Activated T-cell treated with anti-CD3 and anti-CD28 coated beads for 4 hours (primary cell): ENCODE measurements around the gene CYBA.

Experiments used
- DNase-seq: peaks from one replicate; pipeline ENCODE4 v3.0.0-alpha.2; 2020

The CYBA gene

DNA sequence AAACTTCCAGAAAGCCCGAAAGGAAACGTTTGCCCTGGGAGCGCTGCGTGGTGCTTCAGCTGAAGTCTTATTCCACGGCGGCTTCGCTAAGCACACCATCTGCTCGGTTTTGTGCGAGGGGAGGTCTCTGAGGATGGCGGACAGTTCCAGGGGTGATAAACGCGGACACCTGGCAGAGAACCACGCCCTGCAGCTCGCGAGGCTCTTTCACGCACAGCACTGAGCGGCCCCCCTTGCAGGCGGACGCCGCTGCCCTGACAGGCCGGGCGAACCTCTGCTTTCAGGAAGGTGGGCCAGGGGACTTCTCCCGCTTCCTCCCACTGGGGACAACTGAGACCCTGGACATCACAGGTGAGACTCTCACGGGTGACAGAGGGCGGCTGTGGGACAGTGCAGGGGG is 8.3 kb upstream of the CYBA start:
- no peak for DNase-seq

DNA sequence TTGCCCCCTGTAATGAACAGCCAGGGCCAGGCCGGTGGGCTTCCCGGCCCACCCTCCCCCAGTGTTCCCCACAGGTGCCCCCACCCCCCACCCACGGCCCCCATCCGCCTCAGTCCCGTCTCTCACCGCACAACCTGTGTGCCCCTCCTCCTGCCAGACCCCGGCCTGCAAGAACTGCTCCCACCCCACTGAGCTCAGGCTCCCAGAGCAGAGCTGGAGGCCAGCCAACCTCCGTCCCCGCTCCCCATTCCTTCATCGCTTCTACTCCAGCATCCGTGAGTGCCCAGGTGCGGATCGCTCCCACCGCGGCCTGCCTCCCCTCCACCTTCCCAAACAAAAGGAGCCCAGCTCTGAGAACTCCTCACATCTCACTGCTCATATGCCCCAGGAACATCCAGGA is 7.9 kb upstream of the CYBA start:
- DNase-seq: no peak

DNA sequence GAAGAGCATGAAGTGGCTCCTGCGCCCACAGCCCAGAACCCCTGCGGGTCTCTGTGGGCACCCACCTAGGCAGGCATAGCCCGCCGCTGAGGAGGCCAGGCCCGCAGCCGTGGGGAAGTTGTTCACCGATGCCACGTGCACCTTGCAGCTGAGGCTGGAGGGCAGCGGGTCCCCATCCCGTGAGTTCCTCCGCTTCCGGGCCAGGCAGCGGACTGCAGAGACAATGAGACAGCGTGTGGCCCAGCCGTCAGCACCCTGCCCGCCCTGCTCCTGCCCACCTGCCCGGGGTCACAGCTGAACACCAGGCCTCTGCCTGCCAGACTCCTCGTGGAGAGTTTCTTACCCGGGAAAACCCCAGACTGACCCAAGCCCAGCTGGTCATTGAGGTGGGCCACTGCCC is 6.5 kb upstream of the CYBA start:
- no peak for DNase-seq

GRCh38 chr16:88656291-88656980 is 5.6 kb upstream of the CYBA start:
- DNase-seq: no peak

DNA sequence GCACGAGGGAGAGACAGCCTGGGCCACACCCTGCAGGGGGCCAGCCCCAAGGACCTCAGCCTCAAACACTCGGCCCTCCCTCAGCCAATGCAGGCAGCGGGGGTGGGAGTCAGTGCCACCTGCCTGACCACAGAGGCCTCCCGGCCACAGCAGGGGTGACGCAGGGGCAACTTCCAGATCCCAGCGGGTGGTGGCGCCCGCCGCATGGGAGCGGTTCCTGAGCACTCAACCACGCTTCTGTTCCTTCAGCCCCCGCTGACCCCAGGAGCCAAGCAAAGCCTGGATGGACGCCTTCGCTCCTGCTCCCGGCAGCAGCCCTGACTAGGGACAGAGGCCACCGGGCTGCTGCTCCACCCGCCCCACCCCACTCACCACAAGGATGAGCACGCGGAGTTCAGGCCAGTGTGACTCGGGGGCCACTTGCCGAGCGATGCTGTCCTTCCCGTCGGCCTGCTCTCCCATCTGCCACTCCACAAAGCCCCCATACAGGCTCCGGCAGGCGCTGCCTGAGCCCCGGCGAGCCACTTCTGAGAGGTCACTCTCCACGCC is 5.0 kb upstream of the CYBA start:
- DNase-seq: no peak

- DNase-seq: no peak
These were observed 4.3 kb upstream of the CYBA start for GRCh38 chr16:88655053-88655732.

DNA sequence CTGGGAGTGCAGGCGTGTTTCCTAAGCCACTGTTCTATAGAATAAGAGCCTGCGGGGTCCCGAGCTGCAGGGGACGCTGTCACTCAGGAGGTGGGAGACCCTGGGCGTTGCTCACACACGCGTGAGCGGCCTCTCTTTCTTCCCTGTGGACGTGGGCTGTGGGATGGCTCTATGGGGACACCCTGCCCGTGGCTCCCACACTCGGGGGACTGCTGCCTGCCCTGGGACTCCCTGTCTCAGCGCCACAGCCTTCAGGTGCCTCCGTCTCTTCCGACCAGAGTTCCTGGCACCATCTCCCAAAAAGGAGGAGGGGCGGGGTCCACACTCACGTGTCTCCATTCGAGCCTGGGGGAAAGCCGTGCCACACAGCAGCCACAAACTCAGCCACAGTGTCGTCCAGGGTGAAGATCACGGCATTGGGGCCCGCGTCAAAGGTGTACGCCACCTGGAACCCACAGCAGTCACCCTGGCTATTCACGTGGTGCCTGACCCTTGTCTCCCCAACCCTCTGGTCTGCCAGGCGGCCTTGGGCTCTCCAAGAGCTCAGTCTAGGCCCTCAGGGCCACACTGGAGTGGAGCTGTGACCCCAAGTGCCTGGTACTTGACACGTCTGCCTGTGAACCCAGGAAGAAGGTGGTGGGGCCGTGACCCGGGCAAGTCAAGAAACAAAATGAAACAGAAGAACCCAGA is 3.7 kb upstream of the CYBA start:
- DNase-seq: no peak

- no peak for DNase-seq
These were observed 2.9 kb upstream of the CYBA start for GRCh38 chr16:88653596-88654362.

DNA sequence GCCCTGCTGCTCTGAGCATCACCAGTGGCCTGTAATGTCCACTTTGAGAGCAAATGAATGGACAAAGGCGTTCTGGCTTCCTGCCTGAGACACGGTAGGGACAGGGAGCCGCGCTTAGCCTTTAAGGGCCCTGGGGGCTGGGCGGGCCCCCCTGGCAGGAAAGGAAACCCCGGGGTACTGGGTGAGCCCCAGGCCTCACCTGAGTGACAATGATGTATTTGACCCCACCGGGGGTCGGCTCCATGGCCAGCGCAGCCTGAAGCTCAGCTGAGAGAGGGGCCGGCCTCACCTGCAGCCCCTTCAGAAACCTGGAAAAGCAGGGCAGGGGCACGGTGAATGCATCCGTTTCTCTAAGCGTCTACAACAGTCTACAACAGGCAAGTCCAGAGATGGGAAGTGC is 2.2 kb upstream of the CYBA start:
- DNase-seq: no peak

DNA sequence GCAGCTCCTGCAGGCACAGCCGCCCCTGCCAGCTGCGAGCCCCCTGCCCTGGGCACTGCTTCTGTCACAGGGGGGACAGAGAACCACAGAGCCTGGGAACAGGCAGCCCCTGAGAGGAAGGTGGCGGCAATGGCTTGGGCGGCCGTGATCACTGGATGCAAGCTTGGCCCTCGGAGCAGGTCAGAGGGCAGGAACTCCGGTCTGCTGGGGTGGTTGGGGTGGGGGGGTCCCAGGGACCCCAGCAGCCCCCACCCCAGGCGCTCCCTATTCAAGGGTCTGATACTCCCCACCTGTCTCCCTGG is 1.9 kb upstream of the CYBA start:
- DNase-seq: no peak

DNA sequence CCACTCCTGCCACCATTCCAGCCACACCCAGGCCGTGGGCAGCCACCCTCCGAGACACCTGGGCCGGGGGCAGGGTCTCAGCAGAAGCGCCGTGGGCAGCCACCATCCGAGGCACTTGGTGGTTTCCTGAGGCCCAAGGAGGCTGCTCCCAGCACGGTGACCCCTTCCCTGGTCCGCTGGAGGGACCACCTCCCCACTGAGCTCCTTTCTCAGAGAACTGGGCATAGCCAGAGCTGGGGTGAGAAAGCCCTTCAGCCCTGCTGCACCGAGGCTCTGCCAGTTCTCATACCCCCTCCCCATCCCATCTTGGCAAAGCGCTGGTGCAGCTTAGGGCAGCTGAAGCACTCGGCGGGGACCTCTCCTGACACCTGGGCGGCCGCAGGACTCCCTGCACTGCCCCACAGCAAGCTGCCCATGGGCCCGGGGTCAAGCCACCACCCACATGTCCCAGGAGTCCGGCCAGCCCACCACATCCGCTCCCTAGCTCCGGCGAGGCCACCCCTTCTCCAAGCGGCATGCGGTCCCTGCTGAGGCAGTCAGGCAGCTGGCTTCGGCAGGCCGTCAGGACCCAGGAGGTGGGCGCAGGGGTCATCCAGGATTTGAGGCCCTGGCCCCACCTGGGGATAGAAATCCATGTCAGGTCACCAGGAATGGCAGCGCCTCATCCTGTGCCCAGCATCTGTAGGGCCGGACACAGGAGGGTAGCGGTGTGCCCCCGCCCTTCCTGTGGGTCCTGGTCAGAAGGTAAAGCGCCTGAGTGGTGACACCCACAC is 1.3 kb upstream of the CYBA start:
- no peak for DNase-seq

GRCh38 chr16:88651276-88651988 is 579 bp upstream of the CYBA start:
- peak; percentile 39 for DNase-seq

- no peak for DNase-seq
These were observed 717 bp downstream of the CYBA start for GRCh38 chr16:88649924-88650748.

- DNase-seq: no peak
These were observed 1.5 kb downstream of the CYBA start for GRCh38 chr16:88649195-88649923.

DNA sequence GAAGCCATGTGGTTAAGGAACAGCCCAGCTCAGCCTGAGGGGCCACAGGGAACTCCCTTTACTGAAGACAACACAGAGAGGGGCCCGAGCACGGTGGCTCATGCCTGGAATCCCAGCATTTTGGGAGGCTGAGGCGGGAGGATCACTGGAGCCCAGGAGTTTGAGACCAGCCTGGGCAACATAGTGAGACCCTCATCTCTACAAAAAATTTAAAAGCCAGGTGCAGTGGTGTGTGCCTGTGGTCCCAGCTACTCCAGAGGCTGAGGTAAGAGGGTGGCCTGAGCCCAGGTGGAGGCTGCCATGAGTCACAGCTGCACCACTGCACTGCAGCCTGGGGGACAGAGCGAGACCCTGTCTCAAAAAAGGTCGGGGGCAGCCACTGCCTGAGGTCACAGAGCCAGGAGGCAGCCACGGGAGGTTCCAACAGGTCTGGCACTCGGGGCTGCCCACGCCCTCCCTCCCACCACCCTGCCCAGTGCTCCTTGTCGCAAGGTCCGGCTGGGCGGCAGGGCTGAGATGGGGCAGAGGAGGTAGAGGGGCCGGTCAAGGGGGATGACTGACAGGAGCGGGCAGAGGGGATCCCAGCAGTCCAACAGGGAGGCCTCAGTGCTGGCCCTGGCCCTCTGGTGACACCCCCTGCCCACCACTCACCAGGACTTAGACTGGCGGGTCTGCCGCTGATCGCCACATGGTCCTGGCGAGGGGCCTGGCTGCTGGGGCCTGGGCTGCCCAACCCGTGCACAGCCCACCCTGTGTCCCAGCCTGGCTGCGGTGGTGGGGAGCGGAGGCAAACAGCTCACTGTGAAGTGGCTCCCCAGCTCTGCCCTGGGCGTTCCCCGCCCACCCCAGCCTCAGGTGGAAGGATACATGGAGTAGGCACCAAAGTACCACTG is 3.4 kb downstream of the CYBA start:
- no peak for DNase-seq

DNA sequence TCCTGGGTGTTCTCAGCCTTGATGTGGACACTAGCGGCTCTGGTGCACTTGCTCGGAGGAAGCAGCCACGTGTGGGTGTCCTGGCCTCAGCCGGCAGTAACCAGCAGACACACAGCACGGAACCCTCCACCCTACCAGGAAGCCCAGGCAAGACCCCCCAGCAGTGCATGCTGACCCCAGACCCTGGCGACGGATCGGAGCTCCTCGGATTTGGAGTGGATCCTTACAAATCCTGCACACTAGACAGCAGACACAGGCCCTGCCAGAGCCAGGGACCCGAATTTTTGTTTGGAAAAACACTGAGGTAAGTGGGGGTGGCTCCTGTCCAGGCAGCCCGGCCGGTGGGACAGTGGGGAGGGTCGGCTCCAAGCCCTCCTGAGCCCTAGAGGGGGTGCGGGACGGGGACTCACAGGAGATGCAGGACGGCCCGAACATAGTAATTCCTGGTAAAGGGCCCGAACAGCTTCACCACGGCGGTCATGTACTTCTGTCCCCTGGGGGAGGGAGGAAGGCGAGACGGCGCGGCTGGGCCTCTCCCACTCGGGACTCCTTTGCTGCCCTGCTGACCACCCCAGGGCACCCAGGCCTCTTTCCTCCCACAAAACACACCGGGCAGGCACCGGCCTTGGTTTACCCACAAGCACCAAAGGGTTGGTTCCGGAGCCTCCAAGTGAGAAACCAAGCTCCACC is 4.4 kb downstream of the CYBA start:
- DNase-seq: no peak

DNA sequence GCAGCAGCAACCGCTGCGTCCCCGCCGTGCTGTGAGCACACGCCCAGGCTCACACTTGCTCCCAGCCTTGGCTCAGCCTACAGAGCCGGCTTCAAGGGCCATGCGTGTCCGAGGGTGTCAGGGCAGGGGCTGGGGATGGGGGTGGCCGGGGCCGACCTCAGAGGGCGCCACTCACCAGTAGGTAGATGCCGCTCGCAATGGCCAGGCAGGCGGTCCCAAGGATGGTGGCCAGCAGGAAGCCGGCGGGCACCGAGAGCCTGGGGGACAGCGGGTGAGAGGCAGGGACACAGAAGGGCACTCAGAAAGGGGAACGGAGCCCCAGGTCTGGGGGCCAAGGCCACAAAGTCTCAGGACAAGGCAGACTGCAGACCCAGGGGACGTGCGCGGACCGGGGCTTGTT is 4.9 kb downstream of the CYBA start:
- DNase-seq: no peak

GRCh38 chr16:88645455-88645854 is 5.4 kb downstream of the CYBA start:
- no peak for DNase-seq

GRCh38 chr16:88643644-88643932 is 7.3 kb downstream of the CYBA start:
- no peak for DNase-seq
